ENCODE measurements around the gene CLN6.

Gene CLN6

DNA sequence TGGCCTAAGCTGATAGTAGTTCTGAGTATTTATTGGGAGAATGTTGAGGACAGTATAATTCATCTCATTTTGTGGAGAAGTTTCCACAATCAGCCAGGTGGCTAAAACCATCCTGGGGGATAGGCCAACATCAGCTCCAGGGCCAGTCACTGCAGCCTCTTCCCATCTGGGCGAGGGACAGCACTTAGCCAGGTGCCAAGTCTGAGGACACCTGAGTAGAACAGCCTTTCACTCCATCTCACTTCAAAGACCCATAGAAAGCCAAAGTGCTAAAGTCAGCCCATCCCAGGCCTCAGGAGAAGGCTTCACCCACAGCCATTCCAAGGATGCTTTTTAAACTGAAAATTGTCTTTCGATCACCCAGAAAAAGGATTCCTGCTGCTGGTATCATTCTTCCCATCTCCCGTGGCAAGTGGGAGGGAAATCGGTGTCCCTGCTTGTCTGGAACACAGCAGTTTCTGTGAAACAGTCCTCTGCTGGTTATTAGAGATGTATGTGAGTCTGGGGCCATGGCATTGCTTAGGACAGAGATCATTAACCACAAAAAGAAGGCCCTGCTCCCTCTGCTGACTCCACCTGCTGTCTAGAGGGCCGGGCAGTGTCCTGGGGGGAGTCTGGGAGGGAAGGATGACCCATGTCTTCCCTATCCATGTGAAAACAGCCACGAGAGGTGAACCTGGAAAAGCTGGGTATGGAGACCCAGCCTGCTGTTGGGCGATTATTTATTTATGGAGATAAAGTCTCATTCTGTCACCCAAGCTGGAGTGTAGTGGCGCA, 34.0 kb downstream of the CLN6 start:
- TF ChIP-seq CTCF (IDR thresholded peaks at IDR 0.05; ENCODE audit: insufficient read depth, low read depth, low read length, missing control alignments) = no peak
- no peak overlapping the region for H3K4me3 ChIP-seq (ENCODE audit: low read length)
- no peak for DNase-seq (ENCODE audit: low read depth)

DNA sequence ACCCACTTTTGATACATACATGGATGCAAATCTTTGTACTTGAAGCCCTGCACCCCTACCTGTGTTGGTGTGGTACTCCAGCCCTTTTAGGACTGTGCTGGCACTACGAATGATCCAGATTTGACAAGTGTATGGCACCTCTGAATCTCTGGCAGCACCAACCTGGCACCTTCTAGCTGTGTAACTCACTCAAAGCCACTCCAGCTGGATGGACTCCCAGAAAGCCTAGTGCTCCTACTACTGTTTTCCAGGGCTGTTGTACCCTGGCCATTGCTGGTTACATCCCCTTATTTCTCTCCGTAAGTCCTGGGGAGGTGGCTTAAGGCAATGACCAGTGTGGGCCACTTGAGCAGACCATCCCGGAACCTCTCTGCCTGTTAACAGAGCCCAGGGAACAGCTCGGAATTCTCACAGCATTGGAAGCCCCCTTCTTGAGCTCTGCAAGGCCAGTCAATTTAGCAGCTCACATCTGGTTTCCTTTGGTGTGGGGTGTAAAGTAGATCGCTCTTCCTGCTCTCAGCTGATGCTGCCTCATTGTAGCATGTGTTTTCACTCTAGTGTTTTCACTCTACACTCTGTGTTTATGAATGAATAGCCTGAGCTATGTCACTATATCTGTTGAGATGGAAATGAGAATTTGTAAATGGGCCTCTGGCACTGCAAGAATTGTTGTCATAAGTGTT, 36.6 kb downstream of the CLN6 start:
- DNase-seq (ENCODE audit: low read depth) = no peak
- no peak for TF ChIP-seq CTCF (IDR thresholded peaks at IDR 0.05; ENCODE audit: insufficient read depth, low read depth, low read length, missing control alignments)
- no peak overlapping the region for H3K4me3 ChIP-seq (ENCODE audit: low read length)

DNA sequence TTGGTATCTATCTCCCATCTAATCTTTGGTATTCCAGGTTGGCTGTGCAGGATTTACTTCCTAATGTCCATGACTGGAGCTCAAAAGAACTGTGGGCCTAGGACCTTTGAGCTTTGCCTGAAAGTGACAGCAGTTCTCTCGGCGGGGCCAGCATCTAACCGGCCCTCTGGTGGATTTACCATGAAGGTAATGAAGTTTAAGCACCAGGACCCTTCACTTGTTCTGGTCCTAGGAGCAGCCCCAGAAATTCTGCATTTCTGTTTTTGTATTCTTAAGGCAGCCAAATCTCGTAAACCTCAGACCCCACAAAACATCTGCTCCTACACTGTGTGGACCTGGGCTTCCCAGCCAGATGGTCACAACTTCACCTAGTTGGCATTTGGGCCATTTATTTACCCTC, 37.4 kb downstream of the CLN6 start:
- H3K4me3 ChIP-seq (ENCODE audit: low read length) = no peak overlapping the region
- TF ChIP-seq CTCF (IDR thresholded peaks at IDR 0.05; ENCODE audit: insufficient read depth, low read depth, low read length, missing control alignments) = no peak
- DNase-seq (ENCODE audit: low read depth) = no peak

- no peak for TF ChIP-seq CTCF (IDR thresholded peaks at IDR 0.05; ENCODE audit: insufficient read depth, low read depth, low read length, missing control alignments)
- no peak for DNase-seq (ENCODE audit: low read depth)
- H3K4me3 ChIP-seq (ENCODE audit: low read length) = no peak overlapping the region
Measured at GRCh38 chr15:68191555-68191954, 38.0 kb downstream of the CLN6 start.

DNA sequence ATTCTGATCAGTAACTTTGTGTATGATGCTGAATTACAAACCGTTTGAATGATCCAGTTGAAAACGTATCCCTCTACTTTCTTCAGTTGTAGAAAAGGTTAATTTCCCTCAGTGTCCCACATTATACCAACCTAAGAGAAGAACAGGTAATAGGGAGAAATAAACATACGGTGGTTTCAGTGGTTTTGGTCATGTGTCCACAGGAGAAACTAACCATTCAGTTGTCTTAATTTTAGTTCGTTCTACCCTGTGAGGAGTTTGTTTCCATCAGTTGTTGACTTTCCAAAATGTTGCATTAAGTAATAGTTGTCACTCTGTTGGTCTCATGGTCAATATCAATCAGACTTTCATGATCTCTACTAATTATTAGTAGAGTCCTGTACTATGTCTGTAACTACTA, 39.5 kb downstream of the CLN6 start:
- TF ChIP-seq CTCF (IDR thresholded peaks at IDR 0.05; ENCODE audit: insufficient read depth, low read depth, low read length, missing control alignments) = no peak
- H3K4me3 ChIP-seq (ENCODE audit: low read length) = no peak overlapping the region
- no peak for DNase-seq (ENCODE audit: low read depth)

DNA sequence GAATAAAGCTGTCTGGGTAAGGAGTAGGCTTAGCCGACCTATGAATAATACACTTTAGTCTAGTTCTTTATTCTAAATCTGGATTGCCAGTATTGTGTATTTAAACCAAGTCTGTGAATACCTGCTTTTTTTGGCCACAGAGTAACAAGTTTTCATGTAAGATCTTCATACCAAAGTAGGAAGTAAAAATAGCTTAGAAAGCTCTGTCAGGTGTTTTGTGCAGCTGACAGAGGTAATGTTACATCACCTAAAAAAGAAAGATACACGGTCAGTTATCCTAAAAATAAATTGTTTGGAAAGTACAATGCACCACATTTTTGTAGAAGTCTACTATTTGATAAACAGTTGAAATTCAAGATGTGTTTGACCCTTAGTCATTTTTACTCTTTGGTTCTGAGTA, 40.9 kb downstream of the CLN6 start:
- TF ChIP-seq CTCF (IDR thresholded peaks at IDR 0.05; ENCODE audit: insufficient read depth, low read depth, low read length, missing control alignments) = no peak
- H3K4me3 ChIP-seq (ENCODE audit: low read length) = no peak overlapping the region
- DNase-seq (ENCODE audit: low read depth) = no peak

Measured in epithelial cell of esophagus (primary cell).